CD4-positive, alpha-beta T cell treated with Interleukin-4 for 1 hour (primary cell): Measurements from ENCODE around the gene RAPGEF1.

Experiments used
- DNase-seq, 2 donors: peaks; one replicate each; pipeline ENCODE4 v3.0.0-alpha.2; 2020 to 2022

Gene RAPGEF1

GRCh38 chr9:131619680-131620079 lies 120.2 kb downstream of the RAPGEF1 start:
- DNase-seq: no peak

- DNase-seq: no peak
These were observed 121.1 kb downstream of the RAPGEF1 start for GRCh38 chr9:131618785-131619184.

DNA sequence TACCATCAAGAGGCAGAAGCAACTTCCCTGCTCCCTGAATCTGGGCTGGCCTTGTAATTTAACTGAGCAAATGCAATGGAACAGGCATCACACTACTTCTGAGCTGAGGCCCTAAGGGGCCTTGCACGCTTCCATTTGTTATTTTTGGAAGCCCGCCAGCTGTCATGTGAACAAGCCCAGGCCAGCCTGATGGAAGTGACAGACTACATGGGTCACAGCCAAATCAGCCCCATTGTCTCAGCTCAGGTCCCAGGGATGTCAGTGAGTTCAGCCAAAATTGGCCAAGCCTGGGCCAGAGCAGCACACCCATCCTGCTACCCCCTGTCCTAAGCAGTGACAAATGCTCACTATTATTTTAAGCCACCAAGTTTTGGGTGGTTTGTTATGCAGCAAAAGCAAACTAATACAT lies 121.8 kb downstream of the RAPGEF1 start:
- no peak for DNase-seq

- no peak for DNase-seq
These were observed 122.3 kb downstream of the RAPGEF1 start for GRCh38 chr9:131617611-131618010.

GRCh38 chr9:131616983-131617604 lies 122.8 kb downstream of the RAPGEF1 start:
- no peak for DNase-seq

DNA sequence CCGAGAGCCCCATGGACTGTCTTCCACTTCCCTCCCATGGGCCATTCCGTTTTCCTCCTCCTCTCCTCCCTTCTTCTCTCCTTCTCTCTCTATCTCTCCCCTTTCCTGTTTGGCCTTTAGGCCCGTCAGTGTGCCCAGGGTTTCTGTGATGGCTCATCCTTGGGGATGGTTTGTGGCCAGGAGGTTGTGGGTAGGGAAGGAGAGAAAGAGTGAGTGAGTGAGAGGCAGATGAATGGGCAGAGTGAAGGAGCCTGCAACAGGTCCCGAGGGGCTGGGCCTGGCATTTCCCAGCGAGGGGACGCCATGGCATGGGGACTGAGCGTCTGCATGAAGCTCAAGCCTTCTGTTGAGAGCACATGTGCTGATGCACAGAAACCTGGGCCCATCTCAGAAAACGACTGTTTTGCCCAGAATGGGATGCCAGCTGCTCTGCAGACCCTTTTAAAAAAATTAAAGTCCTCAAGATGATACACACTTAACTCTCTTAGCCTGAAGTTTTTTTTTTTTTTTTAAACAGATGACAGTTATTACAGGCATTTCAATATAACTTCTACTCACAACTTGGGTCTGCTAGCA lies 125.4 kb downstream of the RAPGEF1 start:
- no peak for DNase-seq

- DNase-seq: no peak
These were observed 126.0 kb downstream of the RAPGEF1 start for GRCh38 chr9:131613921-131614320.

DNA sequence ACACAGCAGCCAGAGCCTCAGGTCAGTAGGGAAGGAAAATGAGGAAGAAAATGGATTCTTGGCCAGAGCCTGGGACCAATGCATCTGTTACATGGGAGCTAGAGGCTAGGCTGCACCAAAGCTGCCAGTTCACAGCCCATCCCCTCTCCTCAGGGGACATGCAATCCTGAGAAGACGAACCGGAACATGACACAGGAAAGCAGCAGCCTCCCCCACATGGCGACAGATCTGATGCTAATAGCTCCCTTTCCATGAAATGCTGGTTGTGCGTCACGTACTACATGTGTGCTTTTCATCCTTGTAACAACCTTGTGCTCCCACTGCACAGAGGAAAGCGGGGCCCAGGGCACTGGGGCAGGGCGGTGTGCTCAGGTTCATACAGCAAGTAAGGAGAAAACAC lies 127.0 kb downstream of the RAPGEF1 start:
- DNase-seq: no peak

DNA sequence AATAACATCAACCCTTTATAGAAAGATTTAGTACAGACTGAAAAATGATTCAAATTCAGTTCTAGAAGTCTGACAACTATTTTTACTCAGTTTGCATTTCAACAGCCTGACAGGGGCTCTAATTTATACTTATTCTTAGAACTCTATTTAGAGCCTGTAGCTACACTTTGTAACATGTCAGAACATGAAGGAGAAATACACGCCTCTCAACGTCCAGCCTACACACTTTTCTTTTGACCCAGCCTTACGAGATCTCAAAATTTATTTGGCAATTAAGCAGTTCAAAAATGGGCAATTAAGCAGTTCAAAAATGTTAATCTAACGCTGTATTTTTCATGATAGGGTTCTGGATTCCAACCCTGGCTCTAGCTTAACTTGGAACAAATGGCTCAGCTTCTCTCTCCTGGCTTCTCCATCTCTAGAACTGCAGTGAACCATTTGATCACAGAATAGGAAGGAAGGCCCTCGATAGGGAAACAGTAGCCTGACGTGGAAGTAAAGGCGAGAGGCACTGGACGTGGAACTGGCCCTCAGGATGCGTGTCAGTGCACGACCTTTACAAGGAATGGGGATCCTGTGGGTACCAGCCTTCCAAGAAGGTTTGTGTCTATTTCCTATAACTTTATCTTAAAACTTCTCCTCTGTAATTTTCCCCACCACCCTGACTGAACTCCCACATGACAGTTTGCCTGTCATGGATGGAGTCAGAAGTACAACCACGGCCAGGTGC lies 128.1 kb downstream of the RAPGEF1 start:
- no peak for DNase-seq

GRCh38 chr9:131610231-131610761 lies 129.6 kb downstream of the RAPGEF1 start:
- DNase-seq: no peak

DNA sequence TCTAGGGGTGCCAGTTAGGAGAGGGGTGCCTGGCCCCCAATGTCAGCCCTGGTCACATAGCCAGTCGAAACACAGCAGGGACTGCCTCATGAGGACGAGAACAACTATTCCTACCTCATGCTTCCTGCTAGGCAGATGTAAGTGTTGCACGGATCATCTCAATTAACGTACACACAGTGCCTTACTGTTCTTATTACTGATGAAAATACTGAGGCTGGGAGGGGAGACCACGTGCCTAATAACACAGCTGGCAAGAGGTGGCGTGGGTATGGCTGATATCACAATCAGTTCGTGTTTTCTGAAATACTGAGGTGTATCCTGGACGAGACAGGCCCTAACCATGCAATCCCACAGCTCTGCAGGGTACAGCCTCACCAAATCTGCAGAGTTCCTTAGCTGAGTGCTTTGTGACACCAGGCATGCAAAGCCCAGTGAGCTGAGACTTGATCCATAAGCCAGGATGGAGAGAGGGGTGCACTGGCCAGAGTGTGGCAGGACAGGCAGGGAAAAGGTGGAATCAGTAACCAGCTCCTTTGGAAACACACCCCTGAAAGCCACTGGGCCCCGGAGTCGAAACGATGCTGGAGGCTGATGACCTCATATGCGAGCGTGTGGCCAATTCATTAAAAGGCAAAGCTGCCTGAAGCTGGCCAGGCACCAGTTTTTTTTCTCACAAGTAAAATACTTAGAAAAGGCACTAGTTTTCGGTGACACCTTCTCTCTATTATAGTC lies 130.6 kb downstream of the RAPGEF1 start:
- DNase-seq: no peak

- no peak for DNase-seq
These were observed 131.3 kb downstream of the RAPGEF1 start for GRCh38 chr9:131608493-131609037.

GRCh38 chr9:131607591-131607990 lies 132.3 kb downstream of the RAPGEF1 start:
- DNase-seq: no peak

DNA sequence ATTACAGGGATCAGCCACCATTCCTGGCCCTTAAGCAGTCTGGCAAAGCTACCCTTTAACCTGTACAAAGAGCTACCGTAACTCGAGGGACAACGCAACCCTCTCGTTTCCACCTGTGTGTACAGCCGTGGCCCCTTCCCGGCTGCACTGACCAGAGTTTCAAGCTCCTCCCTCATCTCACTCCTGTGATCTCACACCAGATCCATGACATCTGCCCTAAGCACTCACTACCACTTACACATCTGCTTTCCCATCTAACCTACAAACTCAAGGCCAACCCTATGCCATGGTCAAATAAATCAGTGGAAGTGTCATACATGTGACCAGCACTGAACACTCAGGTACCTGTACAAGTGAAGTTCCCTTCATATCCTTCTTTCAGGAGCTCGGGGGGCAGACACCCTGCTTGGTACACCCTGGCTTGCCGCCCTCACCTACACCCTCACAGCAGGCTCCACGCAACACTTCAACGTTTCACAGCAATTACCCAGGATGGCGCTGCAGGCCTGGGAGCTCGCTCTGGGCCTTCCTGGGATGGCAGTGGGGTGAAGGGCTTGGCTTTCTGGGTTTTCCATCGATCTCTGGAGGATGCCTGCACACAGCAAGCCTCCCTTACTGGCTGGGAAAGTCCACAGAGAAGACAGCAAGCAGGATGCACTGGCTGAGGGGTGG lies 132.8 kb downstream of the RAPGEF1 start:
- DNase-seq: no peak

DNA sequence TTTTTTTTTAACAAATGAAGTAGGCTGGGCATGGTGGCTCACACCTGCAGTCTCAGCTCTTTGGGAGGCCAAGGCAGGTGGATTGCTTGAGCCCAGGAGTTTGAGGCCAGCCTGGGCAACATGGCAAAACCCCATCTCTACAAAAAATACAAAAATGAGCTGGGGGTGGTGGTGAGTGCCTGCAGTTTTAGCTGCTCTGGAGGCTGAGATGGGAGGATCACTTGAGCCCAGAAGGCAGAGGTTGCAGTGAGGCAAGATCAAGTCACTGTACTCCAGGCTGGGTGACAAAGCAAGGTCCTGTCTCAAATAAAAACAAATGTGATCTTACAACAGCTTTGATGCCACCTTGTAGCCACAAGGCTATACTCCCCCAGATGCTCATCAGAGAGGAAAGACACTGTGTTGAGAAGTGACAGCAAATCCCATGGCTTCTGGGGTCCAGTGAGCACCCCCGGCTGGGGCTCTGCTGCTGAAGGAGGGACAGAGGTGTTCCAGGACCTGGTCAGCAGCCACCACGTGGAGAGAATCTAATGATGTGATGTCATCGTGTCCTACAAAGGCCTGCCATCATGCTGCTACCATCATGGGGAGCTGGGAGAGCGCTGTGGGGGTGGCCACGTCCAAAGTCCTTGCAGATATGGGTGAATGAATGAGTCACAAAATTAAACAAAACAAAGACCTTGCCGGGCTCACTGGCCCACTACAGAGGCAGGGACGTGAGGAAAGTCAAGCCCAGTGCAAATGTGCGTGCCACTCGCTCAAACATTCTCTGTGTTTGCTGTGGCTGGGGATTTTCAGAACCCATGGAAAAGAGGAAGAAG lies 133.9 kb downstream of the RAPGEF1 start:
- DNase-seq: no peak

DNA sequence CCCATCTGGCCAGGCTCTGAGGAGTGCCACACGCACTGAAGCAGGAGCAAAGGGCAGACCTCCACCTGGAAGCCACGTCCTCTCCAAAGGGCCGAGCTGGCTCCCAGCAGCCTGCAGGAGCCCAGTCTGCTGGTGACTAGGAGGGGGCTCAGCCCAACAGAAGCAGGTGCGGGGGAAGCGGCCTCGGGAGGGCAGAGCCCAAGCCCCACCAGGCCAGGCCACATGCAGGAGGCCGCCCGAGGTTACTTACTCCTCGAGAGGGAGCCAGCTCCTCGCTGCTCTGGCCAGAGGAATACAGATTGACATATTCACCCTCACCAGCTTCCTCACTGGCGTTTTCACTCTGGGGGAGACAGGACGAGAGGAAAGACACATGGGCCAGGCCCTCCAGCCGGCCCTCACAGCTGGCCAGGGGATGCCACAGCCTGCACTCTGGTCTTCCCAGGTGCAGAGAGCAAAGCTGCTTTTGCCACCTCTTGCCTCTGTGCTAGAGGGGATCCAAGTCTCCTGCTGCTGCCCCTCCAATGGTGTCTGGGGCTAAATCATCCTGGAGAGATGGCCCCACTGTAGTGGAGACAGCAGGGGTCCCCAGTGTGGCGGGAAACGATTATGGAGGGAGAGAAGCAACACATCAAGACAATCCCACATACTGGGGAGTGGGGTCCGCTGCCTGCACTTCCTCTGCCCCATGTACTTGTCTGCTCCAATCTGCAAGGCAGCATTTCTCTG lies 136.0 kb downstream of the RAPGEF1 start:
- no peak for DNase-seq

- DNase-seq: peak in 1 of 2 donors; percentile 29
These were observed 136.7 kb downstream of the RAPGEF1 start for GRCh38 chr9:131603199-131603598.

DNA sequence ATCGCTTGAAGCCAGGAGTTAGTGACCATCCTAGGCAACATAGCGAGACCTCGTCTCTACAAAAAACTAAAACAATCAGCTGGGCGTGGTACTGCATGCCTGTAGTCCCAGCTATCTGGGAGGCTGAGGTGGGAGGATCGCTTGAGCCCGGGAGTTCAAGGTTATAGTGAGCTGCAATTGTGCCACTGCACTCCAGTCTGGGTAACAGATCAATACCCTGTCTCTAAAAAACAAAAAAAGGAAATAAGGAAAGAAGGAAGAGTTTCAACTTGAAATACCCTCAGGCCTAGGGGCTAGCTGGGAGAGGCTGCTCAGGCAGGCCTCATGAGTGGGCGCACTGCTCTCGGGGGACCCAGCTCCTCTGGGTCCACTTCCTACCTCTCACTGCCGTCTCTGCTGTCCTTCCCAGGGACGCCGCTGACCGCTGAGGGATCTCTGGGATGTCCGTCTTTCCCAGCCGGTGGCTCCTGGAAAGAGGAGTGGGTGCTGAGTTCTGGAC lies 138.1 kb downstream of the RAPGEF1 start:
- no peak for DNase-seq

- DNase-seq: peak in 1 of 2 donors; percentile 71
These were observed 141.8 kb downstream of the RAPGEF1 start for GRCh38 chr9:131598121-131598520.

GRCh38 chr9:131597246-131597645 lies 142.6 kb downstream of the RAPGEF1 start:
- no peak for DNase-seq

- no peak for DNase-seq
These were observed 143.5 kb downstream of the RAPGEF1 start for GRCh38 chr9:131596430-131596743.
